ENCODE data around the gene ADTRP.

The ADTRP gene

DNA sequence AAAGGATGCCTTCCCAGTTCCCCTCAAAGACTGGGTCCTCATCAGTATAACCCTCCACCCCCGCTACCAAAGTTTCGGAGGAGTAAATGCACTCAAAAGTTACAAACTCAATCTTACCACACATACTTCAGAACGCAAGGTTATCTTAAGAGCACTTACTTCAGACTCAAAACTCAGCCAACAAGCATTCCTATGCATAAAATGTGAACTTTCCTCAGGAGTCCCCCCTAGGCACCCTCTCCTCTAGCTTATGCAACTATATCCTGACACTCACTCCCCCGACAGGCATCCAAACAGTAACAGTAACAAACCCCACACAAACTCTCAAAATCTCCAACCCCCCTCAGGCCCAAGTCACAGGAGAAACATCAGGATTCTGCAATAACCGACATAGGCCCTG lies 11.1 kb upstream of the ADTRP start:
- Mint-ChIP-seq H3K27ac (no peak overlapping the region), H3K4me3 (no peak overlapping the region), H3K9me3 (no peaks in the 10 kb centered on the region), H3K4me1 (peaks cover 15% of the 10 kb centered on the region), H3K36me3 (no peaks in the 10 kb centered on the region)
- ATAC-seq, result no peak
- DNase-seq (ENCODE audit: low spot score in 2 of 2), result no peak

DNA sequence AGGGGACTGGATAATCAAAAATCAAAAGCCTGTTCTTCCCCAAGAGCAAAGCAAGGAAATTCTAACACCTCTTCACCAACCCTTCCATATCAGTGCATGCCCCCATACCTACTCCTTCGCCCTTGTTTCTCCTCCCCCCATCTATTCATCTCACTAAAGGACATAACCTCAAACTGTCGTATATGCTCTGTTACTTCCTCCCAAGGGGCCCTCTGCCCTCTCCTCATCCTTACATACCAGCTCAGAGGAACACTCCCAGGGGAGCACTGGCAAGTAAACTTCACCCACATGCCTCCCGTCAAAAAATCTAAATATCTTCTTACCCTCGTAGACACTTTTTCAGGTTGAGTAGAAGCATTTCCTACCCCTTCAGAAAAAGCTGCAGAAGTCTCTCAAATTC lies 9.4 kb upstream of the ADTRP start:
- no peak for ATAC-seq
- Mint-ChIP-seq H3K27ac (no peak overlapping the region), H3K9me3 (peaks cover 4% of the 10 kb centered on the region), H3K4me3 (no peak overlapping the region), H3K36me3 (peaks cover 6% of the 10 kb centered on the region), H3K4me1 (peaks cover 21% of the 10 kb centered on the region)
- no peak for DNase-seq (ENCODE audit: low spot score in 2 of 2)

DNA sequence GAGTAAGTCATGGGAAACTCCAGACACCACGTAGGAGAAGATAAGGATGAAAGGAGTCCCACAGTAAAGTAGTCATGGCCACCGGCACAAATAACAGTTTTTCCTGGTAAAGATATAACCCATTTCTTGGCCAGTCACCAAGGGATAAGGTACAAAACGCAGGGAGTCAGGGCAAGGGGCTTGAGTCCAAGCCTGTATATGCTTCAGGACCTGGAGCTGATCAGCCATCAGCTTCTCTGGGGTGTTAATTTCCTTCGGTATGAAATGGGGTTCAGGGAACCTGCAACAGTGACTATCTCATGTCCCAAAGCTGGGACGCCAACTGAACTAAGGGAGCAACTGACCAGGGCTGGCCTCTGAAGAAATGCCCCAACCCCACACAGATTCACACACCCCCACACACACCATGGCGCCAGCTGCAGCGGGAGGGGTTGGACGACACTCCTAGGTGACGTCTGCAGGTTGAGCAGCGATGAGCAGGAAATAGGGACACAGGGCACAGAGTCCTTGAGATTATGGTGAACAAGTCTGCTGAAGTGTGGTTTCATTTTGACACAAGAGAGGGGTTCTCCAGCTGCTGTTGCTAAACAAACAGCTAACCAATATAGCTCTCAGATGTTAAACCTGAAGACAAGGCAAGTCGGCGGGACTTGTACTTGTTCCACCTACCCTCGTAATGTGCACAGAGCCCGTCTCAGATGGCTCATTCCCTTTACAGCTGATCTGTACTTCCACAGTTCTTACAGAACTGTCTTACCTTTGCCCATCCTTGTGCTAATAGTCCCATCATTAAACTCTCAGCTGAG lies 7.4 kb upstream of the ADTRP start:
- Mint-ChIP-seq H3K27ac (peak overlapping the region; percentile 15), H3K36me3 (peaks cover 6% of the 10 kb centered on the region), H3K9me3 (peaks cover 6% of the 10 kb centered on the region), H3K4me1 (peaks cover 16% of the 10 kb centered on the region), H3K4me3 (no peak overlapping the region)
- ATAC-seq, result peak; percentile 94
- peak; percentile 25 to 77 for DNase-seq (ENCODE audit: low spot score in 2 of 2)

DNA sequence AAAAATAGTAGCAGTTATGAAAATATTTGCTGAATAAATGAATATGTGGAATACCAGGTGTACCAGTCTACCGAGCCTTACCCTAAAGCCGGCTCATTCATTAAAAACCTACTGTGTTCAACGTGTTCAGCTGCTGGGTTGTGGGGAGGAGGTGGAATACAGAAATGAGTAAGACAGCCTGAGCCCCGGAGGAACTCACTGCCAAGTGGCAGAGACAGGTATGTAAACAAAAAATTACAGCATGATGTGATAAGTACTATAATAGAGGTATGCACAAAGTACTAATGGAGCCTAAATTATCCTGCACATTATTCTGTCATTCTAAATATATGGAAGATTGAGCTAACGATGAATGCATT lies 6.8 kb upstream of the ADTRP start:
- H3K4me1 Mint-ChIP-seq, result peaks cover 16% of the 10 kb centered on the region
- H3K4me3 Mint-ChIP-seq, result no peak overlapping the region
- ATAC-seq (peak; percentile 83), DNase-seq (ENCODE audit: low spot score in 2 of 2) (no peak)
- peak overlapping the region; percentile 15 for H3K27ac Mint-ChIP-seq
- peaks cover 6% of the 10 kb centered on the region for H3K36me3 Mint-ChIP-seq
- H3K9me3 Mint-ChIP-seq, result peaks cover 6% of the 10 kb centered on the region

DNA sequence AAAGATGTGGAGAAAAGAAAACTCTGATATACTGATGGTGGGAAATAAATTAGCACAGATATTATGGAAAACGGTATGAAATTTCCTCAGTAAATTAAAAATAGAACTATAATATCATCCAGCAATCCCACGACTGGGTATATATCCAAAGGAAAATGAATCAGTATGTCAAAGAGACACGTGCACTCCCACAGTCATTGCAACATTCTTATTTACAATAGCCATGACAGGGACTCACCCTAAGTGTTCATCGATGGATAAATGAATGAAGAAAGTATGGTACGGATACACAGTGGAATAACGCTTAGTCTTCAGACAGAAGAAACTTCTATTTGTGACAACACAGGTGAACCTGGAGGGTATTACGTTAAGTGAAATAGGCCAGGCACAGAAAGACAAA lies 5.7 kb upstream of the ADTRP start:
- Mint-ChIP-seq H3K27ac (no peak overlapping the region), H3K4me1 (peaks cover 16% of the 10 kb centered on the region), H3K36me3 (peaks cover 6% of the 10 kb centered on the region), H3K4me3 (no peak overlapping the region), H3K9me3 (peaks cover 6% of the 10 kb centered on the region)
- ATAC-seq (no peak), DNase-seq (ENCODE audit: low spot score in 2 of 2) (no peak)

DNA sequence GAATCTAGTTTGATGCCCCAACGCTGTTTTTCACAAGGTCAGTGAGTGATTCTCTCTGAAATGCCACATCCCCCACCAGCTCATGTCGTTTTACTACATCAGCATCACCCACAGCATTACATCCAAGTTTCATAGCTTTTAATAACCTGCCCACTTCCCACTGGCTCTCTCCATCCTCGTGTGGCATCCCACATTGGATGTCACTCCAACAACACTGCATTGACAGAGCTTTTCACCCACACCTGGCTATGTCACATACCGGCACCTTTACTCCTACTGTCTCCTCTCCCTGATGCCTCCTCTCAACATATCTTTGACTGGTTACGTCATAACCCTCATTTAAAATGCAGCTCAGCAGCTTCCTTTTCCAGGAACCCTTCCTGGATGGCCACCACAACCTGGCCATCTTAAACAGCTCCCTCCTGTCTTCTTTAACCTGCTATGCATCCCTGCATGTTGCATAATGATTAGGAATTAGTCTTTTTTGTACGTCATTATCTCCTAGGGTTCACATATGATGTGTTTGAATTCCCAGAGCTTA lies 5.0 kb upstream of the ADTRP start:
- ATAC-seq (no peak), DNase-seq (ENCODE audit: low spot score in 2 of 2) (no peak)
- peaks cover 6% of the 10 kb centered on the region for H3K9me3 Mint-ChIP-seq
- peaks cover 16% of the 10 kb centered on the region for H3K4me1 Mint-ChIP-seq
- H3K36me3 Mint-ChIP-seq, result peaks cover 6% of the 10 kb centered on the region
- no peak overlapping the region for H3K27ac Mint-ChIP-seq
- H3K4me3 Mint-ChIP-seq, result no peak overlapping the region

DNA sequence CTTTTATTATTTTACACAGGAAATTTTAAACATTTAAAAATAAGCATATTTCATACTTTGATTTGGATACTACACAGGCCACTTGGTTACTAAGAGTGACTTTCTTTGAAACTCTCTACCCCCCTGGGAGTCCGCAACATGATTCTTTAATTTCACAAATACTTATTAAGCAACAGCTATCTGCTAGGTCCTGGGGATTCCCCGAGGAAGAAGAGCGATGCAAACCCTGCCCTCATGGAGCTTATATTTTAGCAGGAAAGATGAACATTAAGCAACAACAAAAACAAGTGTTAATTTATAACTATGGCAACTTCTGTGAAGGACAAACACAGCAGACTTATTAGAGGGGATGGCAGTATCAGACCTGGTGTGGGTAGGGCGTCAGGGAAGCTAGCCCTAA lies 3.9 kb upstream of the ADTRP start:
- peaks cover 6% of the 10 kb centered on the region for H3K9me3 Mint-ChIP-seq

DNA sequence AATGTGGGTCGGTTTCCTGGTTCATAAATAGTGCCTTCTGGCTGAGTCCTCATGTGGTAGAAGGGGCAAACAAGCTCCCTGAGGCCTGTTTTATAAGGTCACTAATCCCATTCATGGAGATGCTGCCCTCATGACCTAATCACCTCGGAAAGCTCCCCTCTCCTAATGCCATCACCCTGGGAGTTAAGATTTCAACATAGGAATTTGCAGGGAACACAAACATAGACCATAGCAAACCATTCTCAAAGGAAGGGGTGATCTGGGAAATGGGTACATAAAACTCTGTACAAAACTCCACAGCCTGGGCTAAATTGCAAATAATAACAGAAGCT lies 1.5 kb upstream of the ADTRP start:
- Mint-ChIP-seq H3K4me1 (peaks cover 9% of the 10 kb centered on the region), H3K4me3 (no peak overlapping the region), H3K36me3 (peaks cover 6% of the 10 kb centered on the region), H3K9me3 (peaks cover 6% of the 10 kb centered on the region), H3K27ac (no peak overlapping the region)
- DNase-seq (ENCODE audit: low spot score in 2 of 2), result no peak
- no peak for ATAC-seq

More for the DNA sequence above, 3.9 kb upstream of the ADTRP start:
- DNase-seq (ENCODE audit: low spot score in 2 of 2) (no peak), ATAC-seq (no peak)
- Mint-ChIP-seq H3K4me1 (peaks cover 16% of the 10 kb centered on the region), H3K36me3 (peaks cover 6% of the 10 kb centered on the region), H3K27ac (no peak overlapping the region), H3K4me3 (no peak overlapping the region)

DNA sequence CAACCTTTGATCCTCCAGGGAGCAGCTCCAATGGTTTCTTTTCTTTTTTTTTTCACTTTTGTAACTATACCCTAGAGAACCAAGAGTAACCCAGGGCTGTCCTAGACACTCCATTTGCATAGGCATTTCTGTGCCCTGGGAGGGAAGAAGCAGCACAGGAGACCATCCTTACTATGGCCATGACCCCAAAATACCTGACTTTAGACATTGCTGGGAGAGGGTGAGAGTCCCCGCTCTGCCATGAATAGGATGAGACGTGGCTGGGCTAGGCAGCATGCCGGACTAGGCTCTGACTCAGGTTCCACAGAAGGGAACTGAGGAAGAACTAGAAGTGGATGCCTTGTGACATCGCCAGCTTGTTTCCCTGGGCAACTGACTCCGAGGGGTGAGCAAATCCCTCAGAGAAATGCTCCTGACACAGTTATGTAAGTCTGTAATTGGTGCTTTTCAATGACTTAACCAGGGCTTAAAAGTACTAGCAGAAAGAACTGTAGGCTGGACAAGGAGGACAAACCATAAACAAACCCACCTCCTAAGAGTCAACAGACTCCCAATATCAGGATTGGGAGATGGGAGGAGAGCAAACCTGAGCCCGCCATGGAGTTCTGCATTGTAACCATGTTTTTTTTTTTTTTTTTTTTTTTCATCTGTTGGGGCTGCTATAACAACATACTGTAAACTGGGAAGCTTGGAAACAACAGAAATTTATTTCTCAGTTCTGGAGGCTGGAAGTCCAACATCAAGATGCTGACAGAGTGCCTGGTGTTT lies 910 bp upstream of the ADTRP start:
- H3K27ac Mint-ChIP-seq, result no peak overlapping the region
- DNase-seq (ENCODE audit: low spot score in 2 of 2) (no peak), ATAC-seq (no peak)
- peaks cover 6% of the 10 kb centered on the region for H3K9me3 Mint-ChIP-seq
- no peak overlapping the region for H3K4me3 Mint-ChIP-seq
- H3K4me1 Mint-ChIP-seq, result peaks cover 9% of the 10 kb centered on the region
- H3K36me3 Mint-ChIP-seq, result peaks cover 6% of the 10 kb centered on the region

DNA sequence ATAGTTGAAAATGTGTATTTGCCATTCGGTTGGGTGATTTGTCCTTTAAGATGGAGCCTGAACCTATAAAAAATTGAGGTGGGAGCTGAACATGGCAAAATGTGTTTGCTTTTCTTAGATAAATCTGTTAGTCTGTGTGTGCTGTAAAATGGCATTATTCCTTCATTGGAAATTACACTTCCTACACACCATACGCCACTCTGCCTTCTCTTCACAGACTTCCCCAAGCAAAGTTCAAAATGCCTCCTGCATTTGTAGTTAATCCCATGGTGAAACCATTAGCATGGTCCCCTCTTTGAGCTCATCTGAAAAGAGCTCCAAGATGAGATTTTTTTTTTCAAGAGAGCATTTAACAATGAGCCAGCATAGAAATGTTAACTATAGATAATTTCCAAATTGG lies 567 bp downstream of the ADTRP start:
- Mint-ChIP-seq H3K36me3 (no peaks in the 10 kb centered on the region), H3K4me3 (no peak overlapping the region), H3K9me3 (peaks cover 2% of the 10 kb centered on the region), H3K27ac (no peak overlapping the region), H3K4me1 (peaks cover 2% of the 10 kb centered on the region)
- ATAC-seq (no peak), DNase-seq (ENCODE audit: low spot score in 2 of 2) (no peak)

DNA sequence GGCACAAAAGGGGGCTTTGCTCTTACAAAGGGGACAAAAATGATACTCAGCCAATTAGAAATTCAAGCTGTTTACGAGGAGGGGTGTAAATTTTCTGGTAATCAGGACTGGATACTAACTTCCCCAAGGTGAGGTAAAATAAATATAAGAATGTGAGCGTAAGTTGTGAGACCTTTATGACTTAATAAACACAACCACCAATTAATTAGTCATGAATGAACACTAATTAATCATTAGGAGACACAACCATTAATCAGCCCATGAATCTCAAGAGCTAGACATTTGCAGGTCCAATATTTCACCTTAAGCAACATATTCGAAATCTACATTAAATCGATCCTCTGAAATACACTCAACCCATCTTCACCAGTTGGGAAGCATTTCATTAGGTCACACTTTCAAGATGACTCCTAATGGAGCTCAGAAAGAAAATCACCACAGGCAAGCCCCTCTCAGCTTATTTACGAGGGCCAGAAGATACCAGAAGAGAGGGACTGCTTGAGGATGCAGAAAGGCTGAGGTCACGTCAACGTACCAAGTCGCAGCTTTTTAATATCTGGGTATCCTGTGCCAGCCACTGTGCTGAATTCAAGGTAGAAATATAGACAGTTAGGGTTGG lies 2.7 kb downstream of the ADTRP start:
- H3K9me3 Mint-ChIP-seq, result no peaks in the 10 kb centered on the region
- no peak overlapping the region for H3K4me3 Mint-ChIP-seq
- no peaks in the 10 kb centered on the region for H3K36me3 Mint-ChIP-seq
- peaks cover 9% of the 10 kb centered on the region for H3K4me1 Mint-ChIP-seq
- no peak for ATAC-seq
- H3K27ac Mint-ChIP-seq, result peak overlapping the region; percentile 32
- DNase-seq (ENCODE audit: low spot score in 2 of 2), result no peak

DNA sequence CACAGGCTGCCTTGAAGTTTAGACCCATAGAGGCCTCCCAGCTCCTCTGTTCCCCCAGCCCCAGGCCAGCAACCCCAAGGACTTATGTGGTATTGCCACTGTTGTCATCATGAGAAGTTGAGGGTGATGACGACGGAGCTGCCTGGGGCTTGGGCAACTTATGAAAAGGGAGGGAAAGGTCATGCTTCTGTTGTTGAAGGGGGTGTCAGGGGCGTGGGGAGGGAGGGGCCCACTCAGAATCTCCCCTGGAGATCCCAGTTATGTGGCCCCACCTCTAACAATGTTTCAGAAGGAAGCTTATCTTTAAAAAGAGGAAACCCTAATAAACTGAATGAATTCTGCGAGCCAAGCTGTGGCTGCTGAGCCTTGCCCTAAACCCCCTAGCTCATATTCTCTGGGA lies 4.2 kb downstream of the ADTRP start:
- Mint-ChIP-seq H3K27ac (no peak overlapping the region), H3K9me3 (no peaks in the 10 kb centered on the region), H3K4me1 (peaks cover 9% of the 10 kb centered on the region), H3K36me3 (no peaks in the 10 kb centered on the region), H3K4me3 (no peak overlapping the region)
- ATAC-seq (no peak), DNase-seq (ENCODE audit: low spot score in 2 of 2) (no peak)

DNA sequence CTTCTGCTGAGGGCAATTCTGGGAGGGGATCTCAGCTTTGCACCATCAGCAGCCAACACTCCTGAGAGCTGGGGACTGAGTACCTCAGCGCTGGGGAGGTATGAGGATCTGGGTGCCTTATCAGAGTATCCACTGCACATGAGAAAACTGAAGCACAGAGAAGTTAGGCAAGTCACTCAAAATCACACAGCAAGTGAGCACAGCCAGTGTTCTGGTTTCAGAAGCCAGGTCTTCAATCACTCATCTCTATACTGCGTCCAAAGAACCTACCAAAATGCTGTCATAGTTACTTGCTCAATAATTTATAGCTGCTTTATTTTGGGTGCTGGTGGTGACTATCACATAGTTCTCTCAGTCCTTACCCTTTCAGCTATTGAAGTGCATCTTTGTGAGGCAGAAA lies 5.0 kb downstream of the ADTRP start:
- ATAC-seq (no peak), DNase-seq (ENCODE audit: low spot score in 2 of 2) (no peak)
- H3K4me3 Mint-ChIP-seq, result no peak overlapping the region
- H3K9me3 Mint-ChIP-seq, result no peaks in the 10 kb centered on the region
- peaks cover 15% of the 10 kb centered on the region for H3K4me1 Mint-ChIP-seq
- no peak overlapping the region for H3K27ac Mint-ChIP-seq
- H3K36me3 Mint-ChIP-seq, result no peaks in the 10 kb centered on the region

DNA sequence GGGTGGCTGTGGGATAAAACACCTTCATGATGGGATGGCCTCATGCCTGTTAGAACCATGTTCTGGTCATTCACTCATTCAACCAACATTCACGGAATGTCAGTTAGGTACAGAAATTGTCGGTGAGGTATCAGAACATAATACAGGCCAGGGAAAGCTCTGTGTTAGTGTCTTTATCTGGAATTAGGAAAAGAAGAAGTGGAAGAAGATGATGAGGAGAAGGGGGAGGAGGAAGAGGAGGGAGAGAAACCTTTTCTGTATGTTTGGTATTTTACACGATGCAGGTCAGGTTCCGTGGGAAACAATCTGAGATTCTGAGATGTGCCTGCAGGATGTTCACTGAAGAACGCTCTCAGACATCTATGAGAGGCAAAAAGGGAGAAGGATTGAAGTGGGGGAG lies 5.6 kb downstream of the ADTRP start:
- no peak overlapping the region for H3K4me3 Mint-ChIP-seq
- H3K4me1 Mint-ChIP-seq, result peaks cover 15% of the 10 kb centered on the region
- H3K36me3 Mint-ChIP-seq, result no peaks in the 10 kb centered on the region
- ATAC-seq (no peak), DNase-seq (ENCODE audit: low spot score in 2 of 2) (no peak)
- no peaks in the 10 kb centered on the region for H3K9me3 Mint-ChIP-seq
- H3K27ac Mint-ChIP-seq, result no peak overlapping the region

DNA sequence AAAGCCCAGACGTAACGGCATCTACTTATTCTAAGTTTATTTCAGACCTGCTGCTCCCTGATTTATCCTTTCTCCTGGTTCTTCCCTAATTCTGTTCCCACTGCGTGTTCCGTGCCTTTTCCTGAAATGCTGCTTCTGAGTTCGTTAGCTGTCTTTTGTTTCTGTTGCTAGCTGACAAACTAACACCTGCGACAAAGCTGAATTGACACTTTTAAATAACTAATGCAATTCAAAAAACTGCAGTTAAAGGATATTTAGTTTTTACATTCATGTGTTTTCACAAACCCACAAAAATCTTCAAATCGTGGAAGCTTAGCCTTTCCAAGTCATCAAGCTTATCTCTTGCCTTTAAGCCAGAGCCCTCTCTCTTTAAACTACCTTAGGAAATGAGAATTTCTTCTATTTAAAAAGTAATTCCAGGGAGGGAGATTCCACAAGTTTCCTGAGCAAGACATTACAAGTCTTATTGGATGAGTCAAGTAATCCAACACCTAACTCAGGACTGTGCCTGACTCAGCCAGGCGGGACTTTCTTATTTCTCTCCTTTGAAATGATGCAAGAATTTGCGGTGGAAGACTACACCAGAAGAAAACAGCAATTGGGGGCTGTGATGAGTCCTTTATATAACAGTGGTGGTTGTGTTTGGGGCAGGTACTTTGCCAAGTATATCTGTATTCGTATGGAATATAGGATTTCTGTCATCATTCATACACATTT lies 6.3 kb downstream of the ADTRP start:
- DNase-seq (ENCODE audit: low spot score in 2 of 2), result no peak
- H3K27ac Mint-ChIP-seq, result no peak overlapping the region
- peak; percentile 66 for ATAC-seq
- peaks cover 15% of the 10 kb centered on the region for H3K4me1 Mint-ChIP-seq
- H3K4me3 Mint-ChIP-seq, result no peak overlapping the region
- H3K9me3 Mint-ChIP-seq, result no peaks in the 10 kb centered on the region
- H3K36me3 Mint-ChIP-seq, result no peaks in the 10 kb centered on the region
